HG03108 (cell line): ENCODE data around the gene DIDO1.
"Not testable (repeated sequence)": the region's sequence is repeated elsewhere in the genome, so short reads cannot be mapped to it uniquely, and the experiment has no call there.

Experiments
- ATAC-seq: cut with Tn5 transposase; IDR thresholded peaks from one replicate; pipeline ENCODE4 v1.9.1; 2021; ENCODE audit warnings: moderate library complexity; ENCODE audit not compliant: unreplicated experiment

DIDO1 gene

DNA sequence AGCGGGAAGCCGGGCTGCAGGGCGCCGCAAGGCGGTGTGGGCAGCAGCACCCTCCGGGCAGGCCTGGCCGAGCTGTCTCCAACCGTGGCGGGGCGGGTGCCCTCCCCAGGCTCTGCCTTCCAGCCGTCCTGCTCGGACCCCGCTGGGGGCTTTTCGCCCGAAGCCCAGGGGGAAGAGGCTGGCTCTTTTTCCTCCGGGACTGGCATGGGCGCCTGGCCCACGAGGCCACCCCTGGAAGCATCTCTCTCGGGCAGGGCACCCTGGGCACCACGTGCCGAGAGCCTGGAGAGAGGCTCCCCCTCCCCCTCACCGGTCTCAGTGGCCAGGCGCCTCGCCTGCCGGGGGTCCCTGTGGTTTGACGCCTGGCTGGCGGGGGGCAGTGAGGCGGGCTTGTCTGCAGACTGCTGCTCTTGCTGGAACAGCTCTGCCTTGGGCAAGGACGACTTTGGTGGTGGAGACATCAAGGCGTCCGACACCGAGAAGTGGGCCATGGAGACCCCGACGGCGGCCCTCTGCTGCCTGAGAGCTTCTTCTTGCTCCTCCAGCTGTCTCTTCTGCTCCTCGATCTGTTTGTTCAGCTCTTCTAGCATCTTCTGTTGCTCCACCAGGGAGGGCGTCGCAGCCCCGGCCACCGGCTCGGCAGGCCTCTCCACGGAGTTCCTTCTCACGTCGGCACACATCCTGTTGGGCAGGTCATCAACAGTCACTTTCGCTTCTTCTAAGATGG, 45.2 kb downstream of the DIDO1 start:
- no peak for ATAC-seq

DNA sequence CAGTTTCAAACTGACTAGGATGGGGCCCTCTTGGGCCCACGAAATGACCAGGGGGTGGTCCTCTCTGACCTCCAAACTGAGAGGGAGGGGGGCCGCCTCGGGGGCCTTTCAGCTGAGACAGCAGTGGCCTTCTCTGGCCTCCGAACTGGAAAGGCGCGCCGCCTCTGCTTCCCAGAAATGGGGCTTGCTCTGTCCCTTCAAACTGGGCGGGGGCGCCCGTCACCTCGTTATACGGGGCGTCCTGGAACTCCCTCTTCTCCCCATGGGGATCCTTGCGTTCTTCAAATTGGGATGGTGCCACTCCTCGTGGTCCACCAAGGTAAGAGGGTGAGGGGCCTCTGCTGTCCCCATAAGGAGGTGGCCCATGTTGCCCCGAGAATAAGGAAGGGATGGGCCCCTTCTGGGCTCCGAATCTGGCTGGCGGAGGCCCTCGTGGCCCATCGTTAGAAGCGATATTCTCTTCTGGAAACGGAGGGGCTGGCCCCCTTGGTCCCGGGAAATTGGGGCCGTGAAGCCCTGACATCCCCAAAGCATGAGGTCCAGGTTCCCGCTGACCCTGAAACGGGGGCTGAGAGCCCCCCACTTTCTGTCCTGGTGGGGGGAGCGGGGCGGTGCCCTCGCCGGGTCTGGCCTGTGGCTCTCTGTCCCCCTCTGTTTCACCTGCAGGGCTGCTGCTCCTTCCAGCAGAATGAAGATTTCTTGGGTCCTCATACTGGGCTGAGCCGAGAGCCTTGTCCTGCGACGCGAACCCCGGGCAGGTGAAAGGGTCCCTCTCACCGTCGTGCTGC, 46.0 kb downstream of the DIDO1 start:
- ATAC-seq: no peak

DNA sequence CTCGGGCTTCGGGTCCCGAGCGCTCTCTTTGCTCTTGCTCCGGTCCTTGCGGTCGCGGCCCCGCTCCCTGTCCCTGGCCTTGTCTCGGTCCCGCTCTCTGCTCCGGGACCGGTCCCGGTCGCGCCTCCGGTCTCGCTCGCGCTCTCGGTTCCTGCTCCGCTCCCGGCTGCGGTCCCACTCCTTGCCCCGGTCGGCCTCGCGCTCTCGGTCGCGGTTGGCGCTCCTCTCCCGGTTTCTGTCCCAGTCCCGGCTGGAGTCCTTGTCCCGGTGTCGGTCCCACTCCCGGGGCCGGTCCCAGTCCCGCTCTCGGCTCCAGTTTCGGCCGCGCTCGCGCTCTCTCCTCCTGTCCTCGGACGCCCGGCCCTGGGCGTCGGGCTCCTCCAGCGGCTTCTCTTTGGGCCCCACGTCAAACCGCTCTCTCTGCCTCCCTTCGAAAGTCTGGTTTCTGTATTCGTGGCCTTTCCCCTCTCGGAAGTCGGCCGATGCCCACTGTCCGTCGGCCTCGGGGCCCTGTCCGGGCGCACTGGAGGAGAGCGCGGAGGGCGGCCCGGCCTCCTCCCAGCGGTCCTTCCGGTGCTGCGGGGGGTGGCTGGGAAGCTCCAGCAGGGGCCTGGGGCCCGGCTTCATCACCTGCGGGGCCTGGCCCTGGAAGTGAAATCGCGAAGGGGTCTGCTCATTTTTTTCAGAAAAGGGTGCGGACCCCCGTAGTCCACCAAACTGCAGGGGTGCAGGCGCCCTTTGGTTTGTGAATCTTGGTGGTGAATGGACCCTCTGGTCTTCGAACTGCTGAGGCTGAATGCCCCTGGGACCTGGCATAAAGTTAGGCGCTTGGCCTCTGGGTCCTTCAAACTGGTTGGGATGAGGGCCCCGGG, 46.8 kb downstream of the DIDO1 start:
- ATAC-seq: no peak

DNA sequence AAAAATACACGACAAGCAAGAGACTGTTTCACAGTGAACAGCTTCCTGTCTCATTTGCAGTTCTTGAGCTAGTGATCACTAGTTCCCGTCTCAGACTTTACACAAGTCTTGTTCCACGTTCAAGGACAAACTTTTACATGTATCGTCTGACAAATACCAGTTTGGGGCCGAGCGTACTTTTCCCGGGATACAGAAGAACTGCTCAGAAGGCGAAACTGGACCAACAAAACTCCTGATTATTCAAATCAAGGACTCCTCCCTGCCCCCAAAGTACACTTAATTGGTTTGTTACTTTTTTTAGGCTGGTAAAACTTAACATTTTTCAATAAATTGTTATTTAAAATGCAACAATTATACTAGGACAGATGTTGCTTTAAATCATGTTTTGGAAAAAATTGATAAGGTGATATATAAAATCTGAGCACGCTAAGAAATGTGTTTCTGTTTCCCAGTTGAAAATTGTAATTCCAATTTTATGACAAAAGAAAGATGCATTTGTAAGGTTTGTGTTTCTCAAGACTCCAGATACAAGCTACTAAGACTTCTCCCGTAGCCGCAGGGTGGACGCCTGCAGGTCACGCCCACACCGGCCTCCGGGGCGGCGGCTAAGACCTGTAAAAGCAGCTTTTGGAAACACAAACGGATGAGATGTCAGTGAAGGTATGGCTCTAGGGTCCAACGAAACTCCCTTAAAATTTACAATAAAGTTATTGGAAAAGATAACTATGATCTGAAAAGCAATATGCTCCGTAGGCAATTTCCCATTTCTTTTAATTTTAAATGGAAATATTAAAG, 47.9 kb downstream of the DIDO1 start:
- ATAC-seq: no peak

DNA sequence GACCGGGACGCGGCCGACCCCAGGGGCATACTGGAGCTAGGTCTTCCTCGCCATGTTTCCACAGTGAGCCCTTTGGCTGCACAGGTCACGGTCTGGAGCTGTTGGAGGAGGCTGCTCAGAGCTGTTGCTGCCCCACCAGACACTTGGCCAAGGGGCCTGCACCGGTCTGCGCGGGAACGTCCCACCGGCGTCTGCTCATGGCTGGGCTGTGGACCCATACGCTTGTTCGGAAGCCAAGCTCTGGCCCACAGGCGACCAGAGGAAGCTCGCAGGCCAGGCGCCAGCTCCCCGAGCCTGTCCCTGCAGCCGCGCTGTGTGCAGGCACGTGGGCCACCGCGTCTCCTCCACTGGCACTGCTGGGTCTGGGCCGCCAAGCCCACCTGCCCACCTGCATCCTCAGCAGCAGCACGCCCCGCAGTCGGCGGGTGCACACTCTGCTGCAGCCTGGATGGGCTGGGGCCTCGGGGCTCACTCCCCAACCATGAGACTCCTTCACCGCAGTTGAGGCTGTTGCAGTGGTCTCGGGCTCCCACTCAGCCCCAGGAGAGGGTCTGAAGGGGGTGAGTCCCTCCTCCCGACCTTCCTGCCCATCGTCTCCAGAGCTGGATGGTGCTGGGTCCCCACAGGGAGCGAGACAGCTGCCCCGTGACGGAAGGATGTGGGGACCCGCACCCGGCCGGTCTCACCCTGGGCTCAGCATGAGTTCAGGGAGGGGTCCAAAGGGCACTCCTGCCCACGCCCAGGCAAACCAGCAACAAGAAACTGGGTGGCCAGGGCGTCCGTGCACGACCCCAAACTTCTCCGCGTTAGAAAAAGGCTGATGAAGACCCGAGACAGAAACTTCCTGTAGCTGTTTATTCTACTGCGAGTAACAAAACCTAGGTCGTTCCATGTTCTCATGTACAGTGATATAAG, 49.1 kb downstream of the DIDO1 start:
- ATAC-seq: no peak

DNA sequence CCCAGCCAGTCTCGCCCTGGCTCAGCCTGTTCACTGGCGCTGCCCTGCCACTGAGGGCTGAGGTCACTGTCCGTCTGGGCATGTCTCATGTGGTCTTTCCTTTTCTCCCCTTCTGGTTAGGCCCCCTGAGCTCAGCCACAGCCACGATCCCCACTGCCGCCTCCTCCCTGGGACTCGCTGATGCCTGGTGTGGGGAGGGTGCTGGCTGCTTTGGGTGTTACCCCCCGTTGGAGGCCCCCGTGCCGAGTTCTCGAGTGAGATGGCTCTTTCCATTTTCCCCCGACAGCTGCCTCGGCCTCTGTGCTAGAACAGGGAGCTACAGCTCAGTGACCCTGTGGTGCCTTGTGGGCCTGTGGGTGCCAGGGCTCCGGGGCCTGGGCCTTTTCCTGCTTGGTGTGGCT, 49.8 kb downstream of the DIDO1 start:
- ATAC-seq: no peak

DNA sequence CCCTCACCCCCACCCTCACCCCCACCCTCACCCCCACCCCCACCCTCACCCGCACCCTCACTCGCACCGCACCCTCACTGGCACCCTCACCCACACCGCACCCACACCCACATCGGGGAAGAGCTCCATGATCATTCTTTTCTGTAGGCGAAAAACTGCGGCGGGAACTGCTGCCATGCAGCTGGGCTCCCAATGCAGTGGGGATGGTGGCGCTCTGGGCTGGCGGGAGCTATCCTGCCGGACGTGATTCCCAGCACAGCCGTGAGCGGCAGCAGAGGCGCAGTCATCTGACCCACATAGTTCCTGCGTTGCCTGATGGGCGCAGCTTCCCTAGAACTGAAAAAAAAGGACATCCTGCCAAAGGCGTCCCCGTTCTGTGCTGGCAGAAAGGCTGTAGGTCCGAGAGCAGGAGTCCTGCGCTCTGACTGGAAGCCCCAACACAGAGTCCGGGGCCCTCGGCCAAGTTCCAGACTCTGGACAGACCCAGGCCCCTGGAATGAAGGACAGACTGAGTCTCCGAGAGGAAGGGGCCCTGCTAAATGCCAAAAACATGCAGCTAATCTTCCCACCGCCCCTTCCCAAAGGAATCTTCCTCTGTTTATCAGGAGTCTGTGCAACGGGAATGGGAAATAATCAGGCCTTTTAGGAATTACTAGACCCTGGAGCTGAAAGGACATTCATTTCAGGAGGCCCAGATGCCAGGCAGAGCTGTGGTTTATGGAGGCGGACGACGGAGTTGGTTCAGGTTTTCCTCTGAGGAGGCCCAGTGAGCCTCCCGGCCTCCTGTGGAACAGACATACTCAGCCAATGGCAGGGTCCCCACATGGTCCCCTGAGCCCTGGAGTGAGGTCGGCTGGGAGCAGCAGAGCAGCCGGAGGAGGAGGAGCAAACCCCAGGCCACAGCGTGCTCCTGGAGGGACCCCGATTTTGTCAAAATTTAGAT, 50.6 kb downstream of the DIDO1 start:
- ATAC-seq: no peak

DNA sequence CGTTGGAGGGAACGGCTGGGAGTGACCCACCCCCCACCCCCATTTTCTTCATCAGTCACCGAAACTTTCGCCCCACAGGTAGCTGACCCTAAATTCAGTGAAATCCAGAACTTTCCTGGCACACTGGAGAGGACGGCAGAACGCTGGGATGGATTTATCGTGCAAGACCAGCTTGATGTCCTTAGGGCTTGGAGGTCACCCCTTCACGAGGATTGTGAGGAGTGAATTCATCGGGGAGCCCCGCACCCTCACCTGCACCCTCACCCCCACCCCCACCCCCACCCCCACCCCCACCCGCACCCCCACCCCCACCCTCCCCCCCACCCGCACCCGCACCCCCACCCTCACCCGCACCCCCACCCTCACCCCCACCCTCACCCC, 51.4 kb downstream of the DIDO1 start:
- ATAC-seq: no peak

DNA sequence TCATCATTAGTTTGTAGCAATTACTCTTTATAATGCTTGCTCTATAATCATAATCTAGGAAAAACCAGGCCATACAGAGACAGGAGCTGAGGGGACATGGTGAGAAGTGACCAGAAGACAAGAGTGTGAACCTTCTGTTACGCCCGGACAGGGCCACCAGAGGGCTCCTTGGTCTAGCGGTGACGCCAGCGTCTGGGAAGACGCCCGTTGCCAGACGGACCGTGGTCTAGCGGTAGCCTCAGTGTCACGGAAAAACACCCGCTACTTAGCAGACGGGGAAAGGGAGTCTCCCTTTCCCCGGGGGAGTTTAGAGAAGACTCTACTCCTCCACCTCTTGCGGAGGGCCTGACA, 52.6 kb downstream of the DIDO1 start:
- ATAC-seq: not testable (repeated sequence)

DNA sequence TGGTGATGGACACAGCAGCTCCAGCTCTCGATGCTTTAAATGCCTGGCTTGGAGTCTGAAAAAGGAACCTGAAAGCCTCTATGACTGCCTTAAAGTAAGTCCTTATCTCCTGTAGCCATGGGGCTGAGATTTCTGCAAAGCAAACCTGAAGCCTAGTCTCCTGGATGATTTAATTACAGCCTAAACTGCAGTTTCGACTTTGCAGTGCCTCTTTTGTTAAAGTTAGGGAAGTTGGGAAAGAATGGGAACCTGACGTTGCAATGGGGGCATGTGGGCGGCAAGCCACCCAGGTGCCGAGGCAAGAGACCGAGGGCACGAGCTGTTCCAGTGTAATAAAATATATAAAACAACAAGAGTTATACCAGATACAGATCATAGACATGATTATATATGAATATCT, 53.0 kb downstream of the DIDO1 start:
- ATAC-seq: no peak

DNA sequence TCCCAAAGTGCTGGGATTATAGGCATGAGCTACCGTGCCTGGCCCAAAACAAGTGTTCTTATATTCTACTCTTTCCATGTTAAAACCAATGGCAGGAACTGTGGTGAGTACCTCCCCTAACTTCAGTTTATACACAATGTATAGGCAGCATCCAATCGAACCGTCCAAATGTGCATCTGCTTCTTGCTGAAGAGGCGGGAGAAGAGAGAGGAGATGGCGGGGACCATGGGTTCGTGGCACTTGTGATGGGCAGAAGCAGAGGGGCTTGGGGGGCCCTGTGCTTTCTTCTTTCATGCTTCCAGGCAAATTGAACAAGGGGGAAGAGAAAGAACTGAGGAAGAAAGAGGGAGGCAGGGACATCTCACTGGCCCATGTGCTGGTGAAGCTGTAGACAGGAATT, 53.4 kb downstream of the DIDO1 start:
- ATAC-seq: no peak

DNA sequence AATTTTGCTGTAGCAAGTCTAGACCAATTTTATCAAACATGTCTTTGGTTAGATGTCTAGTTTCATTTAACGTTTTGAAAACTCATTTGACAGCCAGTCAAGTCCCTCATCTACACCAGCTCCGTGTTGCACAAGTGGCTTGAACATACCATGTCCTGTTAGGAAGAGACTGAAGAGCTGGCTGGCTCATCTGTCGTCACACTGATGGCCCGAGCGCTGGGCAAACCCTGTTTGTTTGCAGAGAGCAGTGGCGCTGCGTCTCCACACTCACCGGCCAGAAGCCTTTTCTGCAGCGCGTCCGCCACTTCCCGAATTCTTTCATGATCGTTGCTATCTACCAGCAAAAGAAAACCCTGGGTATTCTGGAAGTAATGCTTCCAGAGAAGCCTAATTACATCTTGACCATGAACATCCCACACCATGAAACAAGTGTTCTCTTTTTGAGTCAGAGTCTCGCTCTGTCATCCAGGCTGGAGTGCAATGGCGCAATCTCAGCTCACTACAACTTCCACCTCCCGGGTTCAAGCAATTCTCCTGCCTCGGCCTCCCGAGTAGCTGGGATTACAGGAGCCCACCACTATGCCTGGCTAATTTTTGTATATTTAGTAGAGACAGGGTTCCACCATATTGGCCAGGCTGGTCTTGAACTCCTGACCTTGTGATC, 54.0 kb downstream of the DIDO1 start:
- no peak for ATAC-seq

DNA sequence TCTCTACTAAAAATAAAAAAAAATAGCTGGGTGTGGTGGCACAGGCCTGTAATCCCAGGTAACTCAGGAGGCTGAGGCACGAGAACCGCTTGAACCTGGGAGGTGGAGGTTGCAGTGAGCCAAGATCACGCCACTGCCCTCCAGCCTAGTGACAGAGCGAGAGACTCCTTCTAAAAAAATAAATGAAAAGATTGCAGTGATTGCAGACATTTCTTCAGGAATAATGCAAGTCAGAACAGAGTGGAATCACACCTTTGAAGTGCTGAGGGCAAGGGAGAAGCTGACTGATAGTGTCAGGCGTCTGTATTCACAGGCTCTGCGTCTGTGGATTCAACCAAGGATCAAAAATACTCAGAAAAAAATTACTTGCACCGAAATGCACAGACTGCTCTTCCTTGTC, 62.1 kb downstream of the DIDO1 start:
- ATAC-seq: no peak

DNA sequence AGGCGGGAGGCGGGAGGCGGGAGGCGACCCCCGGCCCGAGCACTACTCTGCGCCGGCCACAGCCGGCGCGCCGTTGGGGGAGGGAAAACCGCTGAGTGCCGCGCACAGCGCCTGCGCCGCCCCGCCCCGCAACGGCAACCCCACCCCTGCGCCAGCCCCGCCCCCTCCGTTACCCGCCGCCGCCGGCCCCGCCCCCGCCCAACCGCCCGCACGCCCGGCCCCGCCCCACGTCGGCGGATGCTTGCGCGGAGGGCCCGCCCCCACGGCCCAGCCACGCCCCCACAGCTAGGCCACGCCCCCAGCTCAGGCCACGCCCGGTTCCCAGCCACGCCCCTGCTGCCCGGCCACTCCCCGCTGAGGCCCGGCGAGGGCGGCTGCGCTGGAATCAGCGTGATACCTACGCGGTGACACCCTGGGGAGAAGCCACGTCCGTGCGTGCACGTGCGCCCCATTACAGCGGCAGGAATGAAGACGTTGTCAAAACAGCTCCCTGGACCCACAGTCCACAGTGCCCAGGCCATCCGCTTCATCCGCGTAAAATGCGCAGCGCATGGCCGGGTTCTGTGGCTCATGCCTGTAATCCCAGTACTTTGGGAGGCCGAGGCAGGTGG, 64.5 kb downstream of the DIDO1 start, which contains the start of gene TCFL5:
Gene TCFL5 (minus strand): TSS at position 97 of the 611 bp plus-strand sequence. CDS start 152 bp downstream, outside the sequence.
- peak; percentile 52 for ATAC-seq

DNA sequence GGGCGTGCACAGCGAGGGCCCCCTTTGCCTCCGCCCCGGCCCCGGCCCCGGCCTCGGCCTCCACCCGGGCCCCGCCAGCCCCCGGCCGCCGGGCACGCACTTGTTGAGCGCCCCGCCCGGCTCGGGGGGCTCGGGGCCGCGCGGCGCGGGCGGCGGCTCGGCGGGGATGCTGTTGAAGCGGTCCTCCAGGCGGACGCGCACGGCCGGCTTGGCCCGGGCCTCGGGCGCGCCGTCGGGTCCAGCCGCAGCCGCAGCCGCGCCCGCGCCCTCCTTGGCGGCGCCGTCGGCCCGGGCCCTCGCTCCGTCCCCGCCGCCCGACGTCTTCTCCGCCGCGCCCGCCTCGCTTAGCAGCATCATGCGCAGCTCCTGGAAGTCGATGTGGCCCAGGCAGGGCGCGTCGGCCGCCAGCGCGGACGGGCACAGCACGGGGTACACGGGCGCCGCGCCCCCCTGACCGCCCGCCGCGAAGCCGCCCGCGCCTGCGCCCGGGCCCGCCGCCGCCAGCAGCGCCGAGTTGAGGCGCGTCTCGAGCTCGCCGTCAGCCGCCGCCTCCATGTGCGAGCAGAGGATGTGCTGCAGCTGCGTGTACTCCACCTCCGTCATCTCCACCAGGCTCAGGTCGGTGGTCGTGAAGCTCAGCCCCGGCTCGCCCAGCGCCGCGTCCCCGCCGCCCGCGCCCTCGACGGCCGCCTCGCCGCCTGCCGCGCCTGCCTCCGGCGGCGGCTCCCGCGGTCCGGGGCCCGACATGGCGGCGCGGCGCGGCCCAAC, 65.2 kb downstream of the DIDO1 start:
- peak; percentile 27 for ATAC-seq

DNA sequence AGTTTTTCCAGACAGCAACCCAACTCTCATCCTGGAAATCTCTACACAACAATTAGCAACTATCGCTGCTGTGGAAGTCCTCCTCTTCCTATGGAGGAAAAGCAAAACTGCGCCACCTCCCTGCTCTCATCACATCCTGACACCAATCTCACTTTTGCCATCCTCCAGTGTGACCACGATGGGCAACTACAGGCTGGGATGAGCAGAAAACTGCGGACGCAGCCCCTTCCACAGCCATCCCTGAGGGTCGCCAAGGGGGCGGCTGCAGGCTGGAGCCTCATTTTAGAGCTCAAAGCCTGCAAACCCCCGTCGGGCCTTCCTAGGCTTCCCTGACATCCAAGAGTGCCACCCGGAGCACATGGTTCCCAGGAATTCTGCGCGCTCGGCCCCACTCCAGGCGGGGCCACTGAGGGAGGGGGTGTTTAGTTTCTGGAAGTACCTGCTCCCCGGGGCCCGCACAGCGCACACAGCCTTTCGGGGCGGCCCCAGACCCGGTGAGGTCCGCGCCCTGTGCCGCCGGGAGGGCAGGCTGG, 65.8 kb downstream of the DIDO1 start:
- ATAC-seq: no peak

DNA sequence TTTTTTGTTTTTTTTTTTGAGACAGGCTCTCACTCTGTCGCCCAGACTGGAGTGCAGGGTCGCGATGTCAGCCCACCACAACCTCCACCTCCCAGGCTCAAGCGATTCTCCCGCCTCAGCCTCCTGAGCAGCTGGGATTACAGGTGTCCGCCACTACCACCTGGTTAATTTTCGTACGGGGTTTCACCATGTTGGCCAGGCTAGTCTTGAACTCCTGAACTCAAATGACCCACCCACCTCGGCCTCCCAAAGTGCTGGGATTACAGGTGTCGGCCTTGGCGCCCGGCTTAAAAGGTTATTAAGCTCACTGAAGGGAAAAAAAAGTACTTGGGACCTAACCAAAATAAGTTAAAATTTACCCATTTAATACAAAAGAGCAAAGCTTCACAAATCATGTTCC, 66.6 kb downstream of the DIDO1 start:
- ATAC-seq: no peak
